HG03565 (cell line): Measurements from ENCODE around the gene KDM4C.

Experiments
- ATAC-seq: cut with Tn5 transposase; IDR thresholded peaks from one replicate; pipeline ENCODE4 v1.9.1; 2021; ENCODE audit warnings: mild to moderate bottlenecking, moderate library complexity; ENCODE audit not compliant: unreplicated experiment

Gene KDM4C

DNA sequence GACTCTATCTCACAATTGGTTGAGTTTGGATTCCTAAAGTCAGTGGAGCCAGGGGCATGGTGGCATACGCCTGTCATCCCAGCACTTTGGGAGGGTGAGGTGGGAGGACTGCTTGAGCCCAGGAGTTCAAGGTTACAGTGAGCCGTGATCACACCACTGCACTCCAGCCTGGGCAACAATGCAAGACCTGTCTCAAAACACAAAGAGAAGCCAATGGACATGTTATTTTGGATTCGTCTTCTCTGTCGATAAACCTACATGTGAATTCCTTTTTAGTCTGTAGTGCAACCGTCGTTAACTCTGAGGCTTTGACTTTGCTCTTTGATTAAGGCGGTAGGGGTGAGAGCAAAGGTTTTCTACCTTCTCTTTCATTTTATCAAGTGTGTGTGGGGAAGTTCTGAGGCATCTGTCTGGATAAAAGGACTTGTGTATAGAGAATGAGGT, 142.7 kb downstream of the KDM4C start:
- ATAC-seq: no peak

DNA sequence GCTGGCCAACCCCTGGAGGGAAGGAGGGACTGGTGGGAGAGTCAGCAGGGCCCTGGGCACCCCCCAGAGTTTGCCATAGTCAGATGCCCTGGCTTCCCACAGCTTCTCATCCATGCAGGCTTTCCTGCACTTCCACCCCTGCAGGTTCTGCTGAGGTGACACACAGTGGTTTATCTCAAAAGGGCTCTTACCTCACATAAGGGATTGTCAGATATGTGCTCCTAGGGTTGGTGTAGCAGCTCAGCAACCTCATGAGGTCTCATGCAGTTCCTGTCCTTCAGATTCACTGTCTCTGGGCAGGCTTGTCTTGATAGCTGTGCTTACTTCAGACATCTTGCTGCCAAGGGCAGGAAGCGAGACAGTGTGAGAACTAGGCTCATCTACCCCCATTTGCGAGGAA, 143.4 kb downstream of the KDM4C start:
- ATAC-seq: no peak

DNA sequence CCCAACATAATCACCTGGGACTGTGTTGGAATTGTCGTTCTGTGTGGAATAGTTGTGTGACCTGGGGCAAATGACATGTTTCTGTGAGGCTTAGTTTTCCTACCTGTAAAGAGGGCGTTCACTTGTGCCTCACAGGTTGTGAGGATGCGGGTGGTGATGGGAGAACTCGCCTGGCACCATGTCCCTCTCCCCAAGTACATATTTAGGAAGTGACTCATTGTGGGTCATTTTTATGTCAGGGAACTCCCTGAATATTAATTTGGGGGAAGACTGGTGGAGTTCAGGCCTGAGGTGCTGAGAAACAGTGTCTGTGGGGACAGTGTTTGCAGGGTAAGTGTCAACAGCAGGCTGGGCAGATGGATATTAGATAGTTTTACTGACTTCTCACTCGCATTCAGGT, 144.7 kb downstream of the KDM4C start:
- no peak for ATAC-seq

DNA sequence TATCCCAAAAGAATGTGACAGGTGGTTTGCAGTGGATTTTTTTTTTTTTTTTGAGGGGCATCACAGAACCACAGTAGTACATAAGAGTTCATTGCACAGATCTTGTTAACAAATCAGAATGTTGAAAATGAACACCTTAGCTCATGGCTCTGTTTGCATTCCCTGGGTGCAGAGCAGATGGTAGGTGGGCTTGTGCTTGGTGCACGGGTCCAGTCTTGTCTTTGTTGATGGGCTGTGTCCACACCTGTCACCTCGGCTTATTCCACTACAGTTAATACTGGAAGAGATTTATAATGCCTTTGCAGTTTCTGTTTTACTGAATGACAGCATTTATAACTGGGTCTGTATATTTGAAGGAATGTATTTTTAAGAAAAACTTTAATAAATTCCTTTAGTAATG, 146.6 kb downstream of the KDM4C start:
- no peak for ATAC-seq

DNA sequence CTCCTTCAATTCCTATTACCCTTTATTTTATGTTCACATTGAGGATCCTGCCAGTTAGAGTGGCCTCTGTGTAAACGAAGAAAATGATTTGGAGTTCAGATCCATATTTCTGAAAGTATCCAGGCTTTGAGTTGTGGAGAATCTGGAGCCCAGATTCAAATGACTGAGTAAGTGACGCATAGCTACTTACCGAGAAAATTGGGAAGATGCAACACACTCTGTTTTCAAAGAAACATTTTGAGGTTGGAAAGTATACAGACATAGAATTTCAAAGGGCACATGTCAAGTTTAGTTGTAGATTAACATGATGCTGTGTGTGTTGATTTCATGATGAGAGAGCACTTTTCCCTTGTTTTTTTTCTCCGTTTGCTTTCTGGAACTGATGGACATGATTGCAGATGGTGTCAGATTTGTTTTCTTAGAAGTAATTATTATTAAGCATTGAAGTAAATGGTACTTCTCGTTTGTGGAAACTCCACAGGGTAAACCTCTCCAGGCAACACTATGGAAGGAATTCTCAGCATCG, 148.1 kb downstream of the KDM4C start:
- no peak for ATAC-seq

DNA sequence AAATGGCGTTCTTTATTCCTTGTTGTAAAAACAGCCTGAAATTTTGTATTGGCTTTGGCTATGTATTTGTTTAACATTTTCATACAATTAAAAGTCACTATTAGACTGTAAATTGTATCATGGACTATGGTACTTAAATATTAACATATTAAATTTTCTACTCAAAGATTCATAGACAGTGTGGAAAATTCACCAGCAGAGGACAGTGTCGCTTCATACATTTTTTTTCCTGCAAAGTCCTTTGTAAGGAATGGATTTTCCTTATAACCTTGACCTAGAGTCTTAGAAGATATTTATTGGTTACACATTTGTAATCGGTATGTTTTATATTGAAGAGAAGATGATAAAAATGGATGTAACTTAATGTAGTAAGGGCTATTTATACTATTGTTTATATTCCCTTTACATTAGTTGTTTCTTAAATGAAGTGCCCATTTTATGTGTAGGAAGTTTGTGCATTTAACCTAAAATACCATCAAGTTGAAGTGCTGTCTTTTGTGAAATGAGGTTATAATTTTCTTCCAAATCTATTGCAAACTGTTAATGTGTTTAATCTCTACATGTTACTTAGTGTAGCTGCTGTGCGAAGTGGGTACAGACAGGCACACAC, 150.1 kb downstream of the KDM4C start:
- no peak for ATAC-seq

DNA sequence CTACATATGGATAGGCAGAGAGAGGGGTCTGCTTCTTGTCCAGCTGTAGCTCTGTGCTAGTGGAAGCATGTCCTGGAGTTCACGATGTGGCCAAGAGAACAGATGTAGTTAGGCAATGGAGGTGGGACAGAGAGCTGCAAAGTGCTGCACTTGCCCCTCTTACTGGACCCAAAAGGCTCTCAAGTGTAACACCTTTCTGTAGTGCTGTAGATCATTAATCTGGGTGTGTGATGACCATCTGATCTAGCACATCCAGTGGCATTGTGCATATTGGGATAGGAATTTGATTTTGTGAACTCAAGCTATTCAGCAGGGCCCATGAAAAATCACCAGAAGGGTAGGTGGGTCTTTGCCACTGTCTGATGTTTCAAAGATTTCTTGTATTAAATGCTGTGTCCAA, 151.4 kb downstream of the KDM4C start:
- ATAC-seq: no peak

DNA sequence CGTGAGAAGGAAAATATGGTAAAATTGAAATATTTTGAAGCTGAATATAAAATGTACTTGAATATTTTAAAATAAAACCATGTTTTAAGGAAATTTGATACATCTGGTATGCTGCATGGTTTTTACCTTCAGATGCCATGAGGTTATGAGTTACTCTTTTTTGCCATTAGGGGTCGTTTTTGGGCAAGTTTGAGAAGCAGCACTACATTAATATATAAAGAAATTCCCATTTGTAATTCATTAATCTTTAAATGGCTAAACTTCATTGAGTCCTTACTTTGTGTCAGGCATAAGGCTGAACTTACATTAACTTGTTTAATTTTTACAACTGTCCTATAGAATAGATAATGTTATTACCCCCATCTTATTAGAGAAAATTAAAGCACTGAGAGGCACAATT, 152.3 kb downstream of the KDM4C start:
- ATAC-seq: no peak

DNA sequence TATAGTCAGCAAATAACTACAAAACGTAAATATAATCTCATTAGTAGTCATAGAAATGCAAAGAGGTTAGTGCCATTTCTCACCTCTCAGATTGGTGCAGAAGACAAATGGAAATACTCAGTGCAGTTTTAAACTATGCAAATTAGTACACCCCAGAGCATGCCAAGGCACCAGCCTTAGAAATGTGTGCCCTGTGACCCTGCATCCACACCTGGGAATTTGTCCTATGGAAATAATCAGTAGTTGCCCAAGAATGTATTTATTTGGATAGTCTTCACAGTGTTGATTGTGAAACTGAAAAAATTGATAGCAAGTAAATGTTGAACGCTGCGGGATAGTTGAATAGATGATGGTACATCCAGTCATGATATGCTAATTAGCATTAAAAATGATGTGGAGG, 152.7 kb downstream of the KDM4C start:
- no peak for ATAC-seq

DNA sequence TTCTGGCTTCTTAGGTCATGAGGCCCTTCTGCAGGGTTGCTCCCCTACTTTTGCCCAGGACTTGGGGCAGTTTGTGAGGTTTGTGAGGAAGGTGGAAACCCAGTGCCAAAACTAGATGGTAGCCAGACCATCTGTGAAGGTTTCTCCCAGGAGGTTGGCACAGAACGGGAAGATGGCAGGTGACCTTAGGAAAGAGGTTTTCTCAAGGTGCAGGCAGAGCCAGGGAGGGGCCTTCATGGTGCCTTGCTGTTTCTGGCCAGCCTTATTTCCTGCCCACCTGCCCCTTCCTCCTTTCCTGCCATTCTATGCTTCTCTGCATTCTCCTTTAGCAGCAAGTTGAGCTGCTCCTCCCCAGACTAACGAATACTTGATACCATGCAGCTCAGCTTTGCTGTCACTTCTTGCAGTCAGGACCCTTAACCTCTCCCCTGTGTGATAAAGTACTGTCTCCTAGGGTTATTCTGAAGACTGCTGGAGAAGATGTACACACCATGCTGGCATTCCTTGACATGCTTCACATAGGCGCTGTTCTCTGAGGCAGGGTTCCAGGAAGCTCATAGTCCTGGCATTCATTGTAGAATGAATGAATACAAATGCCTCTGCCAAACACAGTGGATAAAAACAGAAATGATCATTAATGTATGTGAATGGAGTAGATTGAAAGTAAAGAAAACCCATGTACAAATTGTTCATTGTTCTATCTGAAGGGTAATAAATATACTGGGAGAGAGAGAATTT, 154.3 kb downstream of the KDM4C start:
- ATAC-seq: no peak

DNA sequence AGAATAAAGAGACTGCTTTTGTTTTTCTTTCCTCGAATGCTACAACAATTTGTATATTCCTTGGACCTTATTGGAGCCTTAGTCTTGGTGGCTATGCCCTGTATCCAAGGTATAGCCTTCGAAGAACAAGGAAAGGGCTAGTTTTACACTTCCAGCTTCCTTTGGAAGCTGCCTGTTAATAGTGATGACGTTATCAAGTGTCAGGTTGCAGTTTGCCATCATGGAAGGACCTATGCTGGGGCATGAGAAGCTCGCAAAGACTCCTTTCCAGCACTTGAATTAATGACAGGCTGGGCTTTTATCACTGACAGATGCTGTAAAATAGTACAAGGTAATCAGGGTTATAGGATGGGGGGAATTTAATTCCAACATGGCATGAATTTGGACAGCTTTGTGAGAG, 157.9 kb downstream of the KDM4C start:
- ATAC-seq: no peak

DNA sequence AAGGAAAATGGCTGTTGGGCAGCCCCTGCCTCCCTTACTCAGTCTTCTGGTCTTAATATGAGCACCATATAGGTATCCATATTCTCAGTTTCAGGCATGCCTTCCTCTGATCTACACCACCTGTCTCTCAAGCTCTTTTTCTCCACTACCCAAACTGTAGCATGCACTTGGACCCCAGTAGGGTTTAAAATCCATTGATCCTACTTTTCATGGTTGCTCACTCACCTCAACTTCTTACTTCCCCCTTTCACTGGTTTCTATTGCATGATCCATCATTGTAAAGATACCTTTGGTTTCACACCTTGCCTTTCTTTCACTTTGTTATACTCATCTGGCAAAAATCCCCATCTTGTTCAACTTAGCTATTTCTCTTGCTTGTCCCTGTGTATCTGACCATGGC, 159.4 kb downstream of the KDM4C start:
- ATAC-seq: peak; percentile 88

DNA sequence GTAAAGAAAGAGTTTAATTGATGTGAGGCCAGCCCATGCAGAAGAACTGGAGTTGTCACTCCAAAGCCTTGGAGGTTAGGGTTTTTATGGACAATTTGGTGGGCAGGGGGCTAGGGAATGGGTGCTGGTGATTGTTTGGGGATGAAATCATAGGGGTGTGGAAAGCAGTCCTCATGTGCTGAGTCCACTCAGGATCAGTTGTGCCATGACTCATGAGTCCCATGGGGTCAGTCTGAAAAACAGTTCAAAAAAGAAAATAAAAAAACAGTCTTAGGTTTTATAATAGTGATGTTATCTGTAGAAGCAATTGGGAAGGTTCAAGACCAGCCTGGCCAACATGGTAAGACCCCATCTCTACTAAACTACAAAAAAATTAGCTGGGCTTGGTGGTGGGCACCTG, 162.3 kb downstream of the KDM4C start:
- no peak for ATAC-seq

DNA sequence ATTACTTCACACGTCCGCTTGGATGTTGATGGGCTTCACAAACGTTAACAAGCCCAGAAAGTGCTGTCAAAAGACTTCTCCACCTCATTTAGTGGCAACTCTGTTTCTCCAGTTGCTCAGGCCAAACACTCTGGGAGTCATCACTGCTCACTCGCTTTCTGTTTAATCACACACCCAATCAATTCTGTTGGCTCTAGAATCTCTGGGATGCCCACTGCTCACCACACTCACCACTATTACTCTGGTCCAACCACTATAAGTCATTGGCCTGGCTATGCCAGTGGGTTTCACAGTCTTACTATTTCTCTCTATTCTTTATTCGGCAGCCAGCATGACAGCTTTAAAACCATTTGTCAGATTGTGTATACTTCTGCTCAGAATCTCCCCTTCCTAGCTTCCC, 163.5 kb downstream of the KDM4C start:
- ATAC-seq: no peak

DNA sequence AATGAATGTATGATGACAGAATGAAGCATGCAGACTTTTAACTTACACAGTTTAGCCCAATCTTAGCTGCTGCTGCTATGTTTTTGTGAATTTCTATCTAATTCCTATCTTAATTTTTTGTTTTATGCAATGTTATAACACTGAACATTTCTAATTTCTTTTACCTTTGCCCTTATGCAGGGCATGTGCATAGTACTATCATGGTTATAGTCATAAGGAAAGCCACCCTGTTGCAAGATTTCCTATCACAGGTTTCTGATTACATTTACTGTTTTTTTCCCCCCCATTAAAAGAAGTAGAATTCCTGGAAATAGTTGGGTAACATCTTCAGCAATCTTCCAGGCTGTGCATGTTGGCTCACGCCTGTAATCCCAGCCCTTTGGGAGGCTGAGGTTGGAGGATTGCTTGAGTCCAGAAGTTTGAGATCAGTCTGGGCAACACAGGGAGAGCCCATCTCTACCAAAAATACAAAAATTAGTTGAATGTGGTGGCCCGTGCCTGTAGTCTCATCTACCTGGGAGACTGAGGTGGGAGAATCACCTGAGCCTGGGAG, 164.4 kb downstream of the KDM4C start:
- no peak for ATAC-seq

DNA sequence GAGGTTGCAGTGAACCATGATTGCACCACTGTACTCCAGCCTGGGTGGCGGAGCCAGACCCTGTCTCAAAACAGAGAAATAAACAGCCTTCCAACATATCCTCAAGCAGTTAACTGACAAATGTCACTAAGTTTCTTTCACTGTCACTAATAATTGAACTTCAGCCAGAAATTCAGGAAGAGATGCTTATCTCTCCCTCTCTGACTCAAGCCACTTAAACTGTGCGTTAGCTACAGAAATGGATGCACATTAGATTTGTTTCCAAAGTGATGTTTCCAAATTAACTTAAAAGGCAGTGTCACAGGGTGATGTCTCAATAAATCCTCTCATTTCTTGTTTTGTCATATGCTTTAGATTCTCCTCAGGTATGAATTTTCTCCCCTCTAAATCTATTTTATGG, 164.9 kb downstream of the KDM4C start:
- ATAC-seq: no peak

DNA sequence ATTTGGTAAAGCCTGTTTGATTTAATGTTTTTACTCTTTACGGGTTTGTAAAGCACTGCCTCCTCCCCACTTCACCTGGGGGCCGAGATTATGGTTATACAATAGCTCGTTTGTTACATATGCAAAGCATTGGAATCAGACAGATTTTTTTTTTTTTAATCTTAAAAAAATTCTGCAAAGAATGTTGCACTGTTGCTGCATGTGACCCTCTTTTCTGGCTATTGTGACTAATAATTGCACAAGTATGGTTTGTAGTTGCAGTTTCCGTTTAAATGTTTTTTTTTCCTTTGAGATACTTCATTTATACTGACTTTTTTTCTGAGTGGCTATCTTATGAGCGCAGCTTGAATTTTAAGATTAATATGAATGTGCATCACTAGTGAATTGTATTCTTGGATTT, 165.3 kb downstream of the KDM4C start:
- ATAC-seq: no peak

DNA sequence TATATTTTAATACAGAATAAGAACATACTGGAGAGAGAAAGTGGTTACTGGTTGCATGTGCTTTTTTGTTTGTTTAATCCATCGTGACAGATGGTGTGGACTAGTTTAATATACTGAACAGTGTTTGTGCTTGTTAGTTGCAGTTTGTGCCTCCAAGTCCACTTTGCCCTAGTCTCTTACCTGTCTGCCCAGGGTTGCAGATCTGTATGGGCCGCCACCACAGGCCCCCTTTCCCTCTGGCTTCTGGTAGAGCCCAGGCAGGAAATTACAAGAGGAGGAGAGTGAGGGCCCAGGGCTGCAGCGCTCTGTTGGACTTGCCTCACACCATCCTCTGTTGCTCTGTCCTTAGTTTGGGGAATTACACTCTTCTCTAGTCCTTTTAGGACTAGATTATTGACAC, 166.4 kb downstream of the KDM4C start:
- no peak for ATAC-seq

DNA sequence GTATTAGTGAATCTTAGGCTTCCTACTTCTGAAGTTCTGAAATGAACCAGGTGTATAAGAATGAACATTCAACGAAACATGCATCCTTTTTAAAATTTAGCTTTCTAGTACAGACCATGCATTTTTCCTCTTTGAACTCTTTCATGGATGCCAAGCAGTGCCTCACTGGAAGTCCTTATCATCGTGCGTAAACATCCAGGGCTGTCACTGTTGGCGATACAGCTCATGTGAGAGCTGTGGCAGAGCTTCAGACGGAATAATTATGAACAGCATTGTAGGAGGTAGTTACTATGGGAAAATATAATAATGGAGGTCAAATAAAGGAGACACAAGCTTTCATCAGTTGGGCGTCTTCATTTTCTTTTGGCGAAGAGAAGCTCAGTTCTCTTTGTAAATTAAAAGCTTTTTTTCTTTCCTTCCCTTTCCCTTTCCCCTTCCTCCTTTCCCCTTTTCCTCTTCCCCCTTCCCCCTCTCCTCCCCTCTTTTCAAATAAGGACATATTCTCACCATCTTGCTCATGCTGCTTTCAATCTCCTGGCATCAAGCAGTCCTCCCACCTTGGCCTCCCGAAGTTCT, 167.3 kb downstream of the KDM4C start:
- no peak for ATAC-seq

DNA sequence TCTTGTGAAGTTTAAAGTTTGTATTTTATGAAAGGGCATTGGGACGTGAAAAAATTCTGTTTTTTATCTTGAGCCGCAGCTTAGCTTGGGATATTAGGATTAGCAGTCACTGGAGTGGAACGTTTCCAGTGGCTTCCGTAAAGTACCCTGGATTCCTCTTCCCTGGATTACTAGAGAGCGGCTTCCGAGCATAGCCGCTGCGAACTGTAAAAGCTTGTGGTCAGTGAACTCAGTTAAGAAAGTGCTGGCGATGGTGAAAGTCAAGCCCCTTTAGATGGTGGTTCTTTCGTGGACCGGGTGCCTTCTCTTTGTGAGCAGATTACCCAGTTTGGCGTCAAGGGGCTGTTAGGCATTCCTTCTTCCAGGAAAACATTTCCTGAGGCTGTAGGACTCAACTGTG, 168.1 kb downstream of the KDM4C start:
- no peak for ATAC-seq

DNA sequence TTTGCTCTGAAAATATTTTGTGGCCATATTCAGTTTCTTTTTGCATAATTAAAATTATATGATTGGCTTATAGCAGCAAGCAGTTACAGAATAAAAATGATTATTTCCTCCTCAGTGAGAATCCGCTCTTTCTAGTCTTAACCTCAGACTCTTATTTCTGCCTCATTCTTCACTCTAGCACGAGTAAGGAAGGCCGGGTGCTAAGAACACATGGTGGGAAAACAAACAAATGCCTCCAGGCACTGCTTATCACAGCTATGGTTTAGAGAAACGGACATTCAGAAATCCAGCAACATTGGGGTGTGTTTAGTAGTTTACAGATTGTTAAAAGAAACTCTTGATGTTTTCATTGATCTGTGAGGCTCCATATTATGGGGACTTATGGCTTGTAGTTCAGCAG, 168.7 kb downstream of the KDM4C start:
- no peak for ATAC-seq

DNA sequence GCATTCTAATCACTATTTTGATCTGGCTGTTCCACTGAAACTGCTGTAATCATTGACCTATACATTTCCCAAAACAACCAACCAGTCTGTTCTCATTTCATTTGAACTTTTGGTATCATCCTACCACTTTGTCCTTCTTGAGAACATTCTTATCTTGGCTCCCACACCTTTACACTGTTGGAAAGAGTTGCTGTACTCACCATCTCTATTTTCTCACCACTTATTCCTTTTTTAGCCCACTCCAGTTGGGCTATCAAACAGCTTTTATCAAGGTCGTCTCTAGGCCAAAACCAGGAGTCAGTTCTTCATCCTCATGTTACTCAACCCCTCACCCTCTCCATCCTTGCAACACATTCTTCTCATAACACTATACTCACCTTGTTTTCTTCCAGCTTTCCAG, 170.1 kb downstream of the KDM4C start:
- ATAC-seq: no peak
